GM23338 (cell line): ENCODE measurements around the gene MTA3. TPM values are rescaled to one million over a fixed set of nuclear protein-coding genes. Genes with fewer than 3 reads are reported as not detected.

ENCODE experiments used
- ATAC-seq: fragments of 200-7000 bp; cut with Tn5 transposase; 3 replicates; pipeline ENCODE4 v1.9.1; 2020
- DNase-seq: peaks from one replicate; pipeline ENCODE4 v3.0.0-alpha.2; 2015; ENCODE audit warnings: low spot score
- H2AFZ ChIP-seq: fragments of 200-600 bp; sonication (generic); 2 replicates; pipeline ENCODE4 v1.8.0; 2016; ENCODE audit warnings: antibody characterized with exemption, mild to moderate bottlenecking, moderate library complexity
- H3F3A ChIP-seq: fragments of 200-600 bp; sonication (generic); replicated peaks from 2 replicates; pipeline ENCODE4 v1.8.0; 2017; ENCODE audit warnings: antibody characterized with exemption, mixed run types, low read depth
- H3K27ac ChIP-seq: fragments of 200-600 bp; sonication (generic); 2 replicates; pipeline ENCODE4 v1.6.1; 2016; ENCODE audit warnings: low read depth
- H3K27me3 ChIP-seq: fragments of 200-600 bp; sonication (generic); 2 replicates; pipeline ENCODE4 v1.8.0; 2016; ENCODE audit warnings: mild to moderate bottlenecking, mixed run types, moderate library complexity; ENCODE audit not compliant: insufficient read depth
- H3K36me3 ChIP-seq: fragments of 200-600 bp; sonication (generic); 2 replicates; pipeline ENCODE4 v1.8.0; 2016; ENCODE audit warnings: mild to moderate bottlenecking; ENCODE audit not compliant: insufficient read depth
- H3K4me1 ChIP-seq: fragments of 200-600 bp; sonication (generic); 2 replicates; pipeline ENCODE4 v1.8.0; 2016; ENCODE audit warnings: mild to moderate bottlenecking, moderate library complexity; ENCODE audit not compliant: insufficient read depth
- H3K4me2 ChIP-seq: fragments of 200-600 bp; sonication (generic); 2 replicates; pipeline ENCODE4 v1.7.1; 2017; ENCODE audit warnings: mixed run types
- H3K4me3 ChIP-seq: fragments of 200-600 bp; sonication (generic); 2 replicates; pipeline ENCODE4 v1.6.1; 2016; ENCODE audit warnings: mixed run types
- H3K79me2 ChIP-seq: fragments of 200-600 bp; sonication (generic); replicated peaks from 2 replicates; pipeline ENCODE4 v1.8.0; 2017; ENCODE audit warnings: mild to moderate bottlenecking; ENCODE audit not compliant: insufficient read depth
- H3K9me2 ChIP-seq: fragments of 200-600 bp; sonication (generic); 2 replicates; pipeline ENCODE4 v1.8.0; 2017; ENCODE audit not compliant: insufficient read depth
- H4K20me1 ChIP-seq: fragments of 200-600 bp; sonication (generic); replicated peaks from 2 replicates; pipeline ENCODE4 v1.8.0; 2017; ENCODE audit warnings: mild to moderate bottlenecking; ENCODE audit not compliant: insufficient read depth
- H3K27ac Mint-ChIP-seq: 2 replicates; pipeline ENCODE4 v1.8.0; 2020; ENCODE audit warnings: inconsistent platforms, mild to moderate bottlenecking, moderate library complexity, mixed read lengths
- H3K27me3 Mint-ChIP-seq: 3 replicates; pipeline ENCODE4 v1.8.0; 2022; ENCODE audit warnings: low read depth, mild to moderate bottlenecking, moderate library complexity, mixed read lengths, inconsistent platforms; ENCODE audit not compliant: insufficient read depth, poor library complexity
- H3K36me3 Mint-ChIP-seq: 3 replicates; pipeline ENCODE4 v1.8.0; 2021; ENCODE audit warnings: low read depth, mild to moderate bottlenecking, inconsistent platforms, moderate library complexity, mixed read lengths
- H3K4me1 Mint-ChIP-seq: 3 replicates; pipeline ENCODE4 v1.8.0; 2020; ENCODE audit warnings: mild to moderate bottlenecking, inconsistent platforms, mixed read lengths
- H3K4me3 Mint-ChIP-seq: 3 replicates; pipeline ENCODE4 v1.8.0; 2021; ENCODE audit warnings: moderate library complexity, mild to moderate bottlenecking, inconsistent platforms, mixed read lengths
- H3K9me3 Mint-ChIP-seq: 3 replicates; pipeline ENCODE4 v1.8.0; 2020; ENCODE audit warnings: moderate library complexity, mild to moderate bottlenecking, inconsistent platforms, mixed read lengths
- CREB1 ChIP-seq: fragments of 250-450 bp; sonication (Bioruptor Pico); IDR thresholded peaks from 2 replicates; pipeline ENCODE4 v1.5.0; 2020; ENCODE audit warnings: low read depth, mild to moderate bottlenecking, moderate library complexity
- EZH2 ChIP-seq: fragments of 200-600 bp; sonication (generic); IDR thresholded peaks from one replicate; pipeline ENCODE4 v1.8.0; 2017; ENCODE audit warnings: antibody characterized with exemption, mild to moderate bottlenecking, low read depth; ENCODE audit not compliant: unreplicated experiment
- POLR2AphosphoS5 ChIP-seq: IDR thresholded peaks from 2 replicates; pipeline ENCODE4 v1.6.1; 2016; ENCODE audit warnings: antibody characterized with exemption, low read depth
- polyA plus RNA-seq: library from polyadenylated mRNA; unstranded; fragments of >200 nt; fragmentation: Nextera tagmentation; extraction: Ambion mirVana; gene quantifications from 2 replicates; pipeline ENCODE4 v1.2.1, GENCODE V29; 2016
- total RNA-seq: library from RNA; depleted of rRNA; stranded (reverse); fragments of >200 nt; shearing (Covaris generic); gene quantifications from 2 replicates; pipeline ENCODE4 v1.2.3, GENCODE V29; 2014
- TF ChIP-seq, protein P1 (sequence below): IDR thresholded peaks from one replicate; pipeline ENCODE4 v1.6.1; 2018; ENCODE audit warnings: antibody characterized with exemption; ENCODE audit not compliant: unreplicated experiment
- TF ChIP-seq, protein P2 (sequence below): fragments of 250-450 bp; sonication (Bioruptor Pico); IDR thresholded peaks from 2 replicates; pipeline ENCODE4 v1.5.0; 2020; ENCODE audit warnings: mild to moderate bottlenecking, moderate library complexity

MTA3 gene
- total and polyA plus RNA-seq, 2 experiments from 2014 or later: 162 to 208 TPM

DNA sequence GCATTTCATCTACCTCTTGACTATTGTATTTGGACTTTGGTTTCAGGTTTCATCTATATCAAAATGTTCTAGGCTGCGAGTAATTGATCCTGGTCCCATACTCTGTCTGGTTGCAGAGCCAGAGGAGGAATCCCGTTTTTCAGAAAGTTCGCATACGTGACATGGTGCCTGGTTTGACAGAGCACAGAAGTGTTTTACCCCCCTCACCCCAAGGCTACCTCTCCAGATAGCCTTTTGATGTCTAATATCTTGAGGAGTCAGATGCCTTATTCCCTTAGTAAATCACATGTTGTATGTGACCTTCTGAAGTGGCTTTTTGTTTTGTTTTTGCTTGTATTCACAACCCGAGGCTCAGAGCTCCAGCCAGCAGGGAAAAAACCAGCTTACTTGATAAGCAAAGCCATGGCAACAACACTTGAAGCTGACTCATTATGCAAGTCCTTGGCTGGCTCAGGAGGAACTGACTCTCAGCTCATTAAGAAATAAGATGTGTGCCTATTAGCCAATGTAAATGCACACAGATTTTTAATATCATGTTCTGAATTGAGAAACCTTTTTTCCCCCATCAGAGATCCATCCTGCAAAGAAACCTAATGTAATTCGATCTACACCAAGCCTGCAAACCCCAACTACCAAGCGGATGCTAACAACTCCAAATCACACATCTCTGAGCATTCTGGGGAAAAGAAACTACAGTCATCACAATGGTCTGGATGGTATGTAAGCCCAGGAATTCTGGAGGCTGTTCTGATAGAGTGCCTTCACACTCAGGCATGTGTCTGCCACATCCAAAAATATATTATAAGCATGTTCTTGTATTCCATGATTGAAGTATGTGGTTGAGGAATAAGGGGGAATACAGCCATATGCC, 154.1 kb downstream of the MTA3 start (continued):
- TF ChIP-seq, protein P1, sequence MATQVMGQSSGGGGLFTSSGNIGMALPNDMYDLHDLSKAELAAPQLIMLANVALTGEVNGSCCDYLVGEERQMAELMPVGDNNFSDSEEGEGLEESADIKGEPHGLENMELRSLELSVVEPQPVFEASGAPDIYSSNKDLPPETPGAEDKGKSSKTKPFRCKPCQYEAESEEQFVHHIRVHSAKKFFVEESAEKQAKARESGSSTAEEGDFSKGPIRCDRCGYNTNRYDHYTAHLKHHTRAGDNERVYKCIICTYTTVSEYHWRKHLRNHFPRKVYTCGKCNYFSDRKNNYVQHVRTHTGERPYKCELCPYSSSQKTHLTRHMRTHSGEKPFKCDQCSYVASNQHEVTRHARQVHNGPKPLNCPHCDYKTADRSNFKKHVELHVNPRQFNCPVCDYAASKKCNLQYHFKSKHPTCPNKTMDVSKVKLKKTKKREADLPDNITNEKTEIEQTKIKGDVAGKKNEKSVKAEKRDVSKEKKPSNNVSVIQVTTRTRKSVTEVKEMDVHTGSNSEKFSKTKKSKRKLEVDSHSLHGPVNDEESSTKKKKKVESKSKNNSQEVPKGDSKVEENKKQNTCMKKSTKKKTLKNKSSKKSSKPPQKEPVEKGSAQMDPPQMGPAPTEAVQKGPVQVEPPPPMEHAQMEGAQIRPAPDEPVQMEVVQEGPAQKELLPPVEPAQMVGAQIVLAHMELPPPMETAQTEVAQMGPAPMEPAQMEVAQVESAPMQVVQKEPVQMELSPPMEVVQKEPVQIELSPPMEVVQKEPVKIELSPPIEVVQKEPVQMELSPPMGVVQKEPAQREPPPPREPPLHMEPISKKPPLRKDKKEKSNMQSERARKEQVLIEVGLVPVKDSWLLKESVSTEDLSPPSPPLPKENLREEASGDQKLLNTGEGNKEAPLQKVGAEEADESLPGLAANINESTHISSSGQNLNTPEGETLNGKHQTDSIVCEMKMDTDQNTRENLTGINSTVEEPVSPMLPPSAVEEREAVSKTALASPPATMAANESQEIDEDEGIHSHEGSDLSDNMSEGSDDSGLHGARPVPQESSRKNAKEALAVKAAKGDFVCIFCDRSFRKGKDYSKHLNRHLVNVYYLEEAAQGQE: no peak

DNA sequence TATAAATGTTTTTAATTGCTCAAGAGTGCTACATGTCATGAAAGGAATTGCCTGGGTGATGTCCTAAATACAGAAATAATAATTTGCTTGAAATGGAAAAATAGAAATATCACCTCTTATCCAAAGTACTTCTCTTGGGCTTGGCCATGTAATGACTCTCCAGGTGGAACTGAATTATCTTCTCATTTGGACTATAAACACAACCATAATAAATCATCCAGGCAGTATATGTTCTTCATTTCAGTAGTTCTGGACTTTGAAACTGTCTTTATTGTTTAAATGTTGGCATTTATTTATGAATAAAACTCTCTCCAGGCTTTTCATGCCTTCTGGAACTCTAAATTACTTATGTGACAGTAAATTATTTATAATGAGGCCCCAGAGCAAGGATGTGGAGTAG, 155.0 kb downstream of the MTA3 start:
- Histone ChIP-seq H3K4me3 (no peak overlapping the region), H3K4me1 (peaks cover 19% of the 10 kb centered on the region; the same call in 1 of the 2 replicates), H4K20me1 (no peaks in the 10 kb centered on the region), H3K27me3 (no peaks in the 10 kb centered on the region), H3K4me2 (no peak overlapping the region), H3K9me2 (no peaks in the 10 kb centered on the region), H3F3A (no peaks in the 10 kb centered on the region), H3K79me2 (no peaks in the 10 kb centered on the region), H2AFZ (no peak overlapping the region), H3K27ac (no peak overlapping the region), H3K36me3 (no peaks in the 10 kb centered on the region; the same call in 1 of the 2 replicates)
- H3K4me3 Mint-ChIP-seq: no peak overlapping the region
- TF ChIP-seq CREB1 (CRISPR knock-in tag): no peak
- TF ChIP-seq, protein P2, sequence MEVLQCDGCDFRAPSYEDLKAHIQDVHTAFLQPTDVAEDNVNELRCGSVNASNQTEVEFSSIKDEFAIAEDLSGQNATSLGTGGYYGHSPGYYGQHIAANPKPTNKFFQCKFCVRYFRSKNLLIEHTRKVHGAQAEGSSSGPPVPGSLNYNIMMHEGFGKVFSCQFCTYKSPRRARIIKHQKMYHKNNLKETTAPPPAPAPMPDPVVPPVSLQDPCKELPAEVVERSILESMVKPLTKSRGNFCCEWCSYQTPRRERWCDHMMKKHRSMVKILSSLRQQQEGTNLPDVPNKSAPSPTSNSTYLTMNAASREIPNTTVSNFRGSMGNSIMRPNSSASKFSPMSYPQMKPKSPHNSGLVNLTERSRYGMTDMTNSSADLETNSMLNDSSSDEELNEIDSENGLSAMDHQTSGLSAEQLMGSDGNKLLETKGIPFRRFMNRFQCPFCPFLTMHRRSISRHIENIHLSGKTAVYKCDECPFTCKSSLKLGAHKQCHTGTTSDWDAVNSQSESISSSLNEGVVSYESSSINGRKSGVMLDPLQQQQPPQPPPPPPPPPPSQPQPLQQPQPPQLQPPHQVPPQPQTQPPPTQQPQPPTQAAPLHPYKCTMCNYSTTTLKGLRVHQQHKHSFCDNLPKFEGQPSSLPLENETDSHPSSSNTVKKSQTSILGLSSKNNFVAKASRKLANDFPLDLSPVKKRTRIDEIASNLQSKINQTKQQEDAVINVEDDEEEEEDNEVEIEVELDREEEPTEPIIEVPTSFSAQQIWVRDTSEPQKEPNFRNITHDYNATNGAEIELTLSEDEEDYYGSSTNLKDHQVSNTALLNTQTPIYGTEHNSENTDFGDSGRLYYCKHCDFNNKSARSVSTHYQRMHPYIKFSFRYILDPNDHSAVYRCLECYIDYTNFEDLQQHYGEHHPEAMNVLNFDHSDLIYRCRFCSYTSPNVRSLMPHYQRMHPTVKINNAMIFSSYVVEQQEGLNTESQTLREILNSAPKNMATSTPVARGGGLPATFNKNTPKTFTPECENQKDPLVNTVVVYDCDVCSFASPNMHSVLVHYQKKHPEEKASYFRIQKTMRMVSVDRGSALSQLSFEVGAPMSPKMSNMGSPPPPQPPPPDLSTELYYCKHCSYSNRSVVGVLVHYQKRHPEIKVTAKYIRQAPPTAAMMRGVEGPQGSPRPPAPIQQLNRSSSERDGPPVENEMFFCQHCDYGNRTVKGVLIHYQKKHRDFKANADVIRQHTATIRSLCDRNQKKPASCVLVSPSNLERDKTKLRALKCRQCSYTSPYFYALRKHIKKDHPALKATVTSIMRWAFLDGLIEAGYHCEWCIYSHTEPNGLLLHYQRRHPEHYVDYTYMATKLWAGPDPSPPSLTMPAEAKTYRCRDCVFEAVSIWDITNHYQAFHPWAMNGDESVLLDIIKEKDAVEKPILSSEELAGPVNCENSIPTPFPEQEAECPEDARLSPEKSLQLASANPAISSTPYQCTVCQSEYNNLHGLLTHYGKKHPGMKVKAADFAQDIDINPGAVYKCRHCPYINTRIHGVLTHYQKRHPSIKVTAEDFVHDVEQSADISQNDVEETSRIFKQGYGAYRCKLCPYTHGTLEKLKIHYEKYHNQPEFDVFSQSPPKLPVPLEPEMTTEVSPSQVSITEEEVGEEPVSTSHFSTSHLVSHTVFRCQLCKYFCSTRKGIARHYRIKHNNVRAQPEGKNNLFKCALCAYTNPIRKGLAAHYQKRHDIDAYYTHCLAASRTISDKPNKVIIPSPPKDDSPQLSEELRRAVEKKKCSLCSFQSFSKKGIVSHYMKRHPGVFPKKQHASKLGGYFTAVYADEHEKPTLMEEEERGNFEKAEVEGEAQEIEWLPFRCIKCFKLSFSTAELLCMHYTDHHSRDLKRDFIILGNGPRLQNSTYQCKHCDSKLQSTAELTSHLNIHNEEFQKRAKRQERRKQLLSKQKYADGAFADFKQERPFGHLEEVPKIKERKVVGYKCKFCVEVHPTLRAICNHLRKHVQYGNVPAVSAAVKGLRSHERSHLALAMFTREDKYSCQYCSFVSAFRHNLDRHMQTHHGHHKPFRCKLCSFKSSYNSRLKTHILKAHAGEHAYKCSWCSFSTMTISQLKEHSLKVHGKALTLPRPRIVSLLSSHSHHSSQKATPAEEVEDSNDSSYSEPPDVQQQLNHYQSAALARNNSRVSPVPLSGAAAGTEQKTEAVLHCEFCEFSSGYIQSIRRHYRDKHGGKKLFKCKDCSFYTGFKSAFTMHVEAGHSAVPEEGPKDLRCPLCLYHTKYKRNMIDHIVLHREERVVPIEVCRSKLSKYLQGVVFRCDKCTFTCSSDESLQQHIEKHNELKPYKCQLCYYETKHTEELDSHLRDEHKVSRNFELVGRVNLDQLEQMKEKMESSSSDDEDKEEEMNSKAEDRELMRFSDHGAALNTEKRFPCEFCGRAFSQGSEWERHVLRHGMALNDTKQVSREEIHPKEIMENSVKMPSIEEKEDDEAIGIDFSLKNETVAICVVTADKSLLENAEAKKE (CRISPR knock-in tag): no peak
- TF ChIP-seq, protein P1: no peak
- no peak for TF ChIP-seq POLR2AphosphoS5
- TF ChIP-seq EZH2: no peak
- H3K4me1 Mint-ChIP-seq: peaks cover 14% of the 10 kb centered on the region
- no peak for ATAC-seq
- 0 out of 3 replicates have a peak, but pooled peaks cover 4% of the 10 kb centered on the region for H3K36me3 Mint-ChIP-seq
- no peak for DNase-seq
- no peaks in the 10 kb centered on the region for H3K27me3 Mint-ChIP-seq
- H3K27ac Mint-ChIP-seq: no peak overlapping the region
- no peaks in the 10 kb centered on the region; the same call in 2 of the 3 replicates for H3K9me3 Mint-ChIP-seq
